GM13977 (cell line): ENCODE measurements around the gene KRT35.
"Not testable (repeated sequence)": the region's sequence is repeated elsewhere in the genome, so short reads cannot be mapped to it uniquely, and the experiment has no call there.

ENCODE experiments used
- DNase-seq: peaks from one replicate; pipeline ENCODE4 v3.0.0; 2012; ENCODE audit warnings: low spot score
- in situ Hi-C: fragments of 300-500 bp; cut with MboI; formaldehyde crosslinking; loops from one replicate; pipeline ENCODE4 v1.12.0; 2022; ENCODE audit warnings: low sequenced_read_pairs, low pct_unique_long_range_greater_than_20kb, mixed read lengths, inconsistent platforms; ENCODE audit not compliant: unreplicated experiment
- TF ChIP-seq, protein P1 (sequence below): IDR thresholded peaks from 2 replicates; pipeline ENCODE4 v1.5.1; 2012; ENCODE audit warnings: mild to moderate bottlenecking, control low read depth; ENCODE audit not compliant: insufficient read depth; ENCODE audit errors: extremely low read depth, missing control alignments

KRT35 gene

DNA sequence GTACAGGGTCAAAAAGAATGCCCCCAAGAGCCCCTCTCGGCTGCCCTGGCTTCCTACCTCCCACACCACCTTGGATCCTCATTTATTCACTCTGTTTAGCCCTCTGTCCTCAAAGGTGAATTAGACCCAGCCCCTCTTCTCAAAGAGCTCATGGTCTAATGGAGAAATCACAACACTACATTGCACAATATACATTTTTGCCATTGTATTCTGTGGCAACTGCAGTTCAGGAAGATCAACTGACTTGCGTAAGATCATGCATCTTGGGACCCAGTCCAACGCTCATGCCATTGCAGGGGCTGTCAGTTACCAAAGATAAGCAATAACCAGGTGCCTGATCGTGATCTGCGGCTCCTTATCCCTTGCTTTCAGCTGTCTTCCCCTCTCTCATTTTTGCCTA is 41.6 kb downstream of the KRT35 start:
- DNase-seq: no peak
- TF ChIP-seq, protein P1, sequence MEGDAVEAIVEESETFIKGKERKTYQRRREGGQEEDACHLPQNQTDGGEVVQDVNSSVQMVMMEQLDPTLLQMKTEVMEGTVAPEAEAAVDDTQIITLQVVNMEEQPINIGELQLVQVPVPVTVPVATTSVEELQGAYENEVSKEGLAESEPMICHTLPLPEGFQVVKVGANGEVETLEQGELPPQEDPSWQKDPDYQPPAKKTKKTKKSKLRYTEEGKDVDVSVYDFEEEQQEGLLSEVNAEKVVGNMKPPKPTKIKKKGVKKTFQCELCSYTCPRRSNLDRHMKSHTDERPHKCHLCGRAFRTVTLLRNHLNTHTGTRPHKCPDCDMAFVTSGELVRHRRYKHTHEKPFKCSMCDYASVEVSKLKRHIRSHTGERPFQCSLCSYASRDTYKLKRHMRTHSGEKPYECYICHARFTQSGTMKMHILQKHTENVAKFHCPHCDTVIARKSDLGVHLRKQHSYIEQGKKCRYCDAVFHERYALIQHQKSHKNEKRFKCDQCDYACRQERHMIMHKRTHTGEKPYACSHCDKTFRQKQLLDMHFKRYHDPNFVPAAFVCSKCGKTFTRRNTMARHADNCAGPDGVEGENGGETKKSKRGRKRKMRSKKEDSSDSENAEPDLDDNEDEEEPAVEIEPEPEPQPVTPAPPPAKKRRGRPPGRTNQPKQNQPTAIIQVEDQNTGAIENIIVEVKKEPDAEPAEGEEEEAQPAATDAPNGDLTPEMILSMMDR: no peak
- in situ Hi-C loops: no loop called here

DNA sequence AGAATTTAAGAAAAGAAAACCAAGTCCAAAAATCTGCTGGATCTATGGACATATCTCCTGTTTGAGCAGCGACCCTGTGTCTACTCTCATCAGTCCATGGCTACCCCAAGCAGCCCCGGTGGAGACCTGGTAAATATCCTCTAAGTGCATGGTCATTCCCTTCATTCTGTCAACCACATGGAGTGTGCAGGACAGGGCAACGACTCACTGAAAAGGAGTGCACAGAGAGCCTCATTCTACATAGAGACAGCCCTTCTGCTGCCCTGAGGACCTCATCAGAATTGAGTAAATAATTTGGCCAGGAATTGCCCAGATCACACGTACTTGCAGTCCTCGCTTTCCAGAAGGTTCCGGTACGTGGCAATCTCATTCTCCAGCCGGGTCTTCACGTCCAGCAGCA is 43.2 kb downstream of the KRT35 start:
- TF ChIP-seq, protein P1: no peak
- DNase-seq: no peak
- in situ Hi-C loops: no loop called here

DNA sequence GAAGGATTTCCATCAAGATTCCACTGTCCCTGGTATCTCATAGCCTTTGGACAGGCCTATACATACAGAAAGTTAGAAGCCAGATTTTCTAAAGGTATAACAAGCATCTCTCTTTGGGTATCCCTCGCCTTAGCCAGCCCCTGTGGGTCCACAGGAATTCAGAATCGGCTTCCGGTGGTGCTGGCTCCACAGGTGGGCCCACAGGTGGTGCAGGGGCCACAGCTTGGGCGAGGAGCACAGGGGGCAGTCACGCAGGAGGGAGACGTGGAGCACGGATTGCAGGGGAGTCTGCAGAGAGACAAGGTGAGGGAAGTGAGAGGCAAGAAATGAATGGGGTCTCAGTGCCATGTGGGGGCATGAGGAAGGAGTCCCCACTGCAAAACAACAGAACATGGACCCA is 43.7 kb downstream of the KRT35 start:
- TF ChIP-seq, protein P1: no peak
- in situ Hi-C loops: no loop called here
- no peak for DNase-seq

DNA sequence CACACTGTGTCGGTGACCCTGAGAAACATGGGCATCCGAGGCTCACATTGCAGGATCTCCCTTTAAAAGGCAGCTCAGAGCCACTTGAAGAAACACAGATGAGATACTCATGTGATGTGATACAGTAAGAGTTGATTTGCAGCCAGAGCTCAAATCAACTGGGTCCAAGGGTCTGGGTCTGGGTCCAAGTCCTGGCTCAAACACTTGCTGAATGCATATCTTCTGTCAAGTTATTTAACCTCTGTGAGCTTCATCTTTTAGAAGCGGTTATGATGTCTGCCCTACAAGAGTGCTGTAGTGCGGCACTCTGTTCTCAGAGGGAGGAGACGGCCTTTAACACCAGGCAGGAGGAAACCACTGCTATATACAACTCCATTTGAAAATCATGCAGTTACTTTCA is 46.5 kb downstream of the KRT35 start:
- in situ Hi-C loops: no loop called here
- no peak for DNase-seq
- TF ChIP-seq, protein P1: no peak

DNA sequence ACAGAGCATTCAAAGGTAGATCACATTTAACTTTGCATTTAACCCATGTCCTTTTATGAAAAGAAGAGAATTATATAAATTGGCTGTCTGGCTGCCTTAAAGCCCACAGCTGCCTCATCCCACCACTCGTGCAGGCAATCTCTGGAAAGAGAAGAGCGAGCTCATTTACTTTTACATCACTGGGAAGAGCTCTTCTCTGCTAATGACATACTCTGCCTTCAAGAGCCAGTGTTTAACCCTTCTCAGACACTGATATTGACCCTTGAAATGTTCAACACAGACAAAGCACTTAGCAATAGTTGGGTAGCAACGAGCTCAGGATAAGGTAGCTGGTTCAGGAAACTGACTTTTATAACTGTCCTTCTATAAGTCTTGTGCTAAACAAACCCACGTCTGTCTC is 46.9 kb downstream of the KRT35 start:
- TF ChIP-seq, protein P1: no peak
- in situ Hi-C loops: no loop called here
- no peak for DNase-seq

DNA sequence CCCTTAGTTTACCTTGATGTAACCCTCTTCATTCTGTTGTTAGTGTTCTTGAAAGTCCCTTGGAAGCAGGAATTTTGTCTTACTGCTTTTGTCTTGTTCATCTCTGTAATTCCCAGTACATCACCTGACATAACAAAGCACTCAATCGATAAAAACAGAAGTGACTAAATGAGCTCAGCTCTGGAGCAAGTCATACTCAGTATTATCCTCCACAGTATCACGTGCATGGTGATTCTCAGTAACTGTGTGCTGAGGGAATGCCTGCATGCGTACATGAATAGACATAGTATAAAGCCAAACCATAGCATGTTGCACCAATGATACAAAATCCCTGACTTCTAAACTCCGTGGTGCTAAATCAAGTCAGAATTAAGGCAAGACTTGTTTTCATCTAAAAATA is 47.4 kb downstream of the KRT35 start:
- no peak for DNase-seq
- TF ChIP-seq, protein P1: no peak
- in situ Hi-C loops: no loop called here

DNA sequence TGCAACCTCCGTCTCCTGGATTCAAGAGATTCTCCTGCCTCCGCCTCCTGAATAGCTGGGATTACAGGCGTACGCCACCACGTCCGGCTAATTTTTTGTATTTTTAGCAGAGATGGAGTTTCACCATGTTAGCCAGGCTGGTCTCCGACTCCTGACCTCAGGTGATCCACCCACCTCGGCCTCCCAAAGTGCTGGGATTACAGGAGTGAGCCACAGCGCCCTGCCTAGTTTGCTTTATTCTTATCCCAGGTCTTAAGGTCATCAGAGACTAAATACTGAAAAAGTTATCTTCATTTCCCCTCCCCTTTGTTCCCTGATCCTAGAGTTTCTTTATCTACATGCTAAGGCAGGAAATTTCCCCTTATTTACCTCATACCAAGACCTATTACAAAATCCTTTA is 50.6 kb downstream of the KRT35 start:
- in situ Hi-C loops, DNase-seq: not testable (repeated sequence)
